Keratinocyte (primary cell): ENCODE results near the gene ZBTB46. TPM values are rescaled to one million over a fixed set of nuclear protein-coding genes. Genes with fewer than 3 reads are reported as not detected.

Experiments
- DNase-seq: peaks from one replicate; pipeline ENCODE4 v3.0.0-alpha.2; 2011; ENCODE audit warnings: low read depth, missing footprints, low spot score
- FAIRE-seq: peaks from 2 replicates; lab custom pipeline; 2011; peaks lifted over from hg19 to GRCh38; lab: Jason Lieb, UNC
- H2AFZ ChIP-seq: 2 replicates; pipeline ENCODE4 v1.6.0; 2012; ENCODE audit warnings: low read length, control low read depth, inconsistent platforms; ENCODE audit not compliant: control insufficient read depth
- H3K27ac ChIP-seq: 2 replicates; pipeline ENCODE4 v1.5.1; 2011; ENCODE audit warnings: low read length; ENCODE audit not compliant: control insufficient read depth, insufficient read depth
- H3K27me3 ChIP-seq: 3 replicates; pipeline ENCODE4 v1.6.0; 2011; ENCODE audit warnings: low read length; ENCODE audit not compliant: control insufficient read depth, insufficient read depth; ENCODE audit errors: extremely low read depth
- H3K36me3 ChIP-seq, 2 experiments: 2 replicates in 1 of 2; 3 replicates in 1 of 2; pipeline ENCODE4 v1.5.1; 2011; ENCODE audit warnings: low read length in 2 of 2, mild to moderate bottlenecking in 1 of 2; ENCODE audit not compliant: control insufficient read depth in 2 of 2, insufficient read depth in 2 of 2; ENCODE audit errors: extremely low read depth in 1 of 2
- H3K4me1 ChIP-seq: 3 replicates; pipeline ENCODE4 v1.5.1; 2011; ENCODE audit warnings: low read length; ENCODE audit not compliant: control insufficient read depth, insufficient read depth; ENCODE audit errors: extremely low read depth
- H3K4me2 ChIP-seq: 3 replicates; pipeline ENCODE4 v1.6.0; 2011; ENCODE audit warnings: low read depth, low read length; ENCODE audit not compliant: control insufficient read depth, insufficient read depth; ENCODE audit errors: extremely low read depth
- H3K4me3 ChIP-seq, 3 experiments: fragments of 200-600 bp in 1 of 3; sonication (generic) in 1 of 3; 2 replicates in 2 of 3; 3 replicates in 1 of 3; pipeline ENCODE4 v1.5.1; 2011 to 2016; ENCODE audit warnings: low read length in 3 of 3, mild to moderate bottlenecking in 3 of 3, control low read depth in 2 of 3, inconsistent platforms in 1 of 3, low read depth in 1 of 3, mixed read lengths in 1 of 3, mixed run types in 1 of 3, moderate library complexity in 1 of 3; ENCODE audit not compliant: control insufficient read depth in 2 of 3, insufficient read depth in 2 of 3; ENCODE audit errors: extremely low read depth in 1 of 3
- H3K79me2 ChIP-seq: 2 replicates; pipeline ENCODE4 v1.6.0; 2012; ENCODE audit warnings: low read length; ENCODE audit not compliant: control insufficient read depth, insufficient read depth
- H3K9ac ChIP-seq: 3 replicates; pipeline ENCODE4 v1.6.0; 2011; ENCODE audit warnings: low read length; ENCODE audit not compliant: control insufficient read depth, insufficient read depth; ENCODE audit errors: extremely low read depth
- H3K9me1 ChIP-seq: 3 replicates; pipeline ENCODE4 v1.6.0; 2011; ENCODE audit warnings: low read length; ENCODE audit not compliant: control insufficient read depth, insufficient read depth; ENCODE audit errors: extremely low read depth
- H3K9me3 ChIP-seq: 2 replicates; pipeline ENCODE4 v1.5.1; 2012; ENCODE audit warnings: low read depth, low read length; ENCODE audit not compliant: control insufficient read depth
- H4K20me1 ChIP-seq: 3 replicates; pipeline ENCODE4 v1.6.0; 2011; ENCODE audit warnings: low read length; ENCODE audit not compliant: control insufficient read depth, insufficient read depth; ENCODE audit errors: extremely low read depth
- EZH2 ChIP-seq: IDR thresholded peaks from one replicate; pipeline ENCODE4 v1.6.1; 2012; ENCODE audit warnings: inconsistent platforms, mild to moderate bottlenecking, low read length, moderate library complexity
- dilution Hi-C: fragments of 300-500 bp; cut with MboI; formaldehyde crosslinking; loops from one replicate; pipeline ENCODE4 v1.7.0; 2020; ENCODE audit warnings: low sequenced_read_pairs; ENCODE audit not compliant: extremely low pct_ligation_motif_present
- polyA plus RNA-seq, 5 experiments: library from polyadenylated mRNA; depleted of rRNA in 3 of 5; stranded (reverse) in 3 of 5; stranded (forward) in 1 of 5; unstranded in 1 of 5; fragments of >200 nt; gene quantifications; 1 replicate in 1 of 5; 2 replicates in 3 of 5; 3 replicates in 1 of 5; pipeline versions ENCODE4 v1.2.1 to v1.2.3, GENCODE V29; 2011 to 2012; ENCODE audit warnings: missing spikeins in 2 of 5, low read depth in 1 of 5, low replicate concordance in 1 of 5
- TF ChIP-seq, protein P1 (sequence below), 3 experiments: IDR thresholded peaks in 1 of 3; conservative IDR thresholded peaks in 1 of 3; optimal IDR thresholded peaks in 1 of 3; 2 replicates in 2 of 3; 3 replicates in 1 of 3; pipeline versions ENCODE3 to v1.5.1; 2011; ENCODE audit warnings: low read length in 3 of 3, mild to moderate bottlenecking in 3 of 3, moderate library complexity in 2 of 3, control low read depth in 1 of 3, inconsistent platforms in 1 of 3; ENCODE audit not compliant: insufficient read depth in 2 of 3; ENCODE audit errors: extremely low read depth in 1 of 3

ZBTB46 gene
- polyA plus RNA-seq, 1 donor (not counting 4 experiments of a cell fraction or from before 2014, with no cell fraction given), result 0.12 TPM

DNA sequence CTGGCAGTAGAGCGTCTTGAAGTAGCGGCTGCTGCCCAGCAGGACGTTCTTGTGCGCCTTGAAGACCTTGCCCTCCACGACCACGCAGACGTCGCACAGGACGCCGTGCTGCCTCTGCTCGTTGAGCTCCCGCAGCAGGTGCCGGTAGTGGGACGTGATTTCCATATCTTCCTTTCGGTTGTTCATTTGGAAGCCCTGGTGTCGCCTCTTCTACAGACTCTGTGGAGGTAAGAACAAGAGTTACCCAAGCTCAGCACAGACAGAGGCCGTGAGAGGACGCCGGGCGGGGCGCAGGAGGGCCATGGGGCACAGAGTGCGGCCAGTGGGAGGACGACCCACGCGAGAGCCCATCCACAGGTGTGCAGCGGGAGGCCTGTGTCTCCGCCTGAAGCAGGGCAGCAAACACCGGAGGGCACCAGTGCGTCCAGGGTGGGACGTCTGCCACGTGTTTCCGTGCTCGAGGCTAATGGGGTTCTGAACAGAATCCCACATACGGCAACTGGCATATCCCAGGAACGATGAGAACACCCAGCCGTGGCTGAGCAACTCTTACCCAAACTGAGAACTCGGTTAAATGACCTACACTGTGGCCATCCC, 40.4 kb downstream of the ZBTB46 start:
- DNase-seq (no peak), FAIRE-seq (no peak)
- Histone ChIP-seq H4K20me1 (no peaks in the 10 kb centered on the region), H3K4me3 (no peak overlapping the region), H3K4me1 (no peaks in the 10 kb centered on the region), H3K27me3 (peaks cover 9% of the 10 kb centered on the region), H2AFZ (no peak overlapping the region), H3K9ac (no peak overlapping the region), H3K9me3 (no peaks in the 10 kb centered on the region), H3K9me1 (no peaks in the 10 kb centered on the region), H3K27ac (no peak overlapping the region), H3K79me2 (no peaks in the 10 kb centered on the region), H3K36me3 (no peaks in the 10 kb centered on the region), H3K4me2 (no peak overlapping the region)
- dilution Hi-C loops, result no loop called here
- TF ChIP-seq EZH2, result no peak
- TF ChIP-seq, protein P1, sequence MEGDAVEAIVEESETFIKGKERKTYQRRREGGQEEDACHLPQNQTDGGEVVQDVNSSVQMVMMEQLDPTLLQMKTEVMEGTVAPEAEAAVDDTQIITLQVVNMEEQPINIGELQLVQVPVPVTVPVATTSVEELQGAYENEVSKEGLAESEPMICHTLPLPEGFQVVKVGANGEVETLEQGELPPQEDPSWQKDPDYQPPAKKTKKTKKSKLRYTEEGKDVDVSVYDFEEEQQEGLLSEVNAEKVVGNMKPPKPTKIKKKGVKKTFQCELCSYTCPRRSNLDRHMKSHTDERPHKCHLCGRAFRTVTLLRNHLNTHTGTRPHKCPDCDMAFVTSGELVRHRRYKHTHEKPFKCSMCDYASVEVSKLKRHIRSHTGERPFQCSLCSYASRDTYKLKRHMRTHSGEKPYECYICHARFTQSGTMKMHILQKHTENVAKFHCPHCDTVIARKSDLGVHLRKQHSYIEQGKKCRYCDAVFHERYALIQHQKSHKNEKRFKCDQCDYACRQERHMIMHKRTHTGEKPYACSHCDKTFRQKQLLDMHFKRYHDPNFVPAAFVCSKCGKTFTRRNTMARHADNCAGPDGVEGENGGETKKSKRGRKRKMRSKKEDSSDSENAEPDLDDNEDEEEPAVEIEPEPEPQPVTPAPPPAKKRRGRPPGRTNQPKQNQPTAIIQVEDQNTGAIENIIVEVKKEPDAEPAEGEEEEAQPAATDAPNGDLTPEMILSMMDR (optimal IDR thresholded peaks at IDR 0.05 in 1 of 3, IDR thresholded peaks at IDR 0.05 in 1 of 3, conservative IDR thresholded peaks at IDR 0.05 in 1 of 3; ENCODE audit: extremely low read depth in 1 of 3, insufficient read depth in 2 of 3, low read length in 3 of 3), result no peak

DNA sequence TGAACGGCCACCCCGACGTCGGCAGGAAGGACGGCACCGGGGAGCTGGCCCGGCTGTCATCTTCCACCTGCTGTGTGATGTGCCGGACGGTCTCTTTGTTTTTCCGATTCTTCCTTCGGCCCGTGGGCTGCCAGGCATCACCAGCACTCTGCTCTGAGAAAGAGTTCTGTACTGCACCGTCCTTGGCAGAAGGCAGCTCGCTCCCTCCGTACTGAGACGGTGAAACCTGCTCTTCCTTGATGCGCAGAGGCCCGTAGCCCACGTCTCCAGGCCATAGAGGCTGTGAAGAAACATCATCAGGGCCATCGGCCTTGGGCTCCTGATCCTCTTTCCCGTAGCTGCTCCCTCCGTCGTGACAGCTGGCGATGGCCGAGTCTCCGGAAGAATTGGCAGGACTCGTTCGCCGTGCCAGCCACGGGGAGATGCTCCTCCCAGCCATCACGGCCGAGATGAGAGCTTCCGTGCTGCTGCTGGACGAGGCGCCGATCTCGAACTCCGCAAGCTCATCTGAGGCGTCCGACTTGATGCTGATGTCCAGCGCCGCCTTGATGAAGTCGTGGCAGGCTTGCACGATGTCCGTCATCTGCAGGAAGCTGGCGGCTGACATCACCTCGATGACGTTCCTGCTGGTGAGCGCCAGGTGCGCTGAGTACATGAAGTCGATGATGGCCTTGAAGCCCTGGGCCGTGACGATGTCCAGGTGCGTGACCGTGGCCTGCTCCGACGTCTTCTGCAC, 41.1 kb downstream of the ZBTB46 start:
- Histone ChIP-seq H3K4me3 (no peak overlapping the region), H2AFZ (no peak overlapping the region)
- dilution Hi-C loops, result no loop called here

More for the DNA sequence above, 41.1 kb downstream of the ZBTB46 start:
- no peaks in the 10 kb centered on the region for H3K4me1 ChIP-seq
- no peaks in the 10 kb centered on the region for H3K9me3 ChIP-seq
- DNase-seq (no peak), FAIRE-seq (no peak)
- TF ChIP-seq EZH2, result no peak
- TF ChIP-seq, protein P1 (optimal IDR thresholded peaks at IDR 0.05 in 1 of 3, IDR thresholded peaks at IDR 0.05 in 1 of 3, conservative IDR thresholded peaks at IDR 0.05 in 1 of 3; ENCODE audit: extremely low read depth in 1 of 3, insufficient read depth in 2 of 3, low read length in 3 of 3), result no peak
- H3K9me1 ChIP-seq, result no peaks in the 10 kb centered on the region
- H3K27ac ChIP-seq, result no peak overlapping the region
- no peaks in the 10 kb centered on the region for H4K20me1 ChIP-seq
- H3K36me3 ChIP-seq, result no peaks in the 10 kb centered on the region
- no peak overlapping the region for H3K9ac ChIP-seq
- H3K4me2 ChIP-seq, result no peak overlapping the region
- H3K27me3 ChIP-seq, result peaks cover 3% of the 10 kb centered on the region
- no peaks in the 10 kb centered on the region for H3K79me2 ChIP-seq
